ENCODE data around the gene KDM6A.

GRCh38 chrX:45134775-45135174 lies 261.8 kb downstream of the KDM6A start:
- TF ChIP-seq CTCF (optimal IDR thresholded peaks at IDR 0.05 in 1 of 3, IDR thresholded peaks at IDR 0.05 in 1 of 3, conservative IDR thresholded peaks at IDR 0.05 in 1 of 3; ENCODE audit: extremely low read depth in 1 of 3, insufficient read depth in 2 of 3, low read length in 3 of 3), result no peak
- no peak for TF ChIP-seq EZH2 (IDR thresholded peaks at IDR 0.05; ENCODE audit: low read length)
